ENCODE data around the gene HRNR.

GRCh38 chr1:152191260-152191659, 32.7 kb downstream of the HRNR start:
- no peak for TF ChIP-seq EZH2 (IDR thresholded peaks at IDR 0.05; ENCODE audit: borderline replicate concordance, low read depth, low read length, severe bottlenecking)
- TF ChIP-seq CTCF (IDR thresholded peaks at IDR 0.05; ENCODE audit: borderline replicate concordance, extremely low read depth, low read length, poor library complexity, severe bottlenecking), result no peak
